ENCODE results near the gene ELK4.

ELK4 gene

GRCh38 chr1:205664399-205665017 is 32.7 kb upstream of the ELK4 start:
- peak; percentile 83 for ATAC-seq (ENCODE audit: low read depth)
- peak overlapping the region; percentile 7 for H3K27ac ChIP-seq (ENCODE audit: poor library complexity, severe bottlenecking)
- TF ChIP-seq, protein P1, sequence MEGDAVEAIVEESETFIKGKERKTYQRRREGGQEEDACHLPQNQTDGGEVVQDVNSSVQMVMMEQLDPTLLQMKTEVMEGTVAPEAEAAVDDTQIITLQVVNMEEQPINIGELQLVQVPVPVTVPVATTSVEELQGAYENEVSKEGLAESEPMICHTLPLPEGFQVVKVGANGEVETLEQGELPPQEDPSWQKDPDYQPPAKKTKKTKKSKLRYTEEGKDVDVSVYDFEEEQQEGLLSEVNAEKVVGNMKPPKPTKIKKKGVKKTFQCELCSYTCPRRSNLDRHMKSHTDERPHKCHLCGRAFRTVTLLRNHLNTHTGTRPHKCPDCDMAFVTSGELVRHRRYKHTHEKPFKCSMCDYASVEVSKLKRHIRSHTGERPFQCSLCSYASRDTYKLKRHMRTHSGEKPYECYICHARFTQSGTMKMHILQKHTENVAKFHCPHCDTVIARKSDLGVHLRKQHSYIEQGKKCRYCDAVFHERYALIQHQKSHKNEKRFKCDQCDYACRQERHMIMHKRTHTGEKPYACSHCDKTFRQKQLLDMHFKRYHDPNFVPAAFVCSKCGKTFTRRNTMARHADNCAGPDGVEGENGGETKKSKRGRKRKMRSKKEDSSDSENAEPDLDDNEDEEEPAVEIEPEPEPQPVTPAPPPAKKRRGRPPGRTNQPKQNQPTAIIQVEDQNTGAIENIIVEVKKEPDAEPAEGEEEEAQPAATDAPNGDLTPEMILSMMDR (IDR thresholded peaks at IDR 0.05; ENCODE audit: poor library complexity, severe bottlenecking), result no peak
- H3K4me3 ChIP-seq (ENCODE audit: severe bottlenecking), result no peak overlapping the region
- no peaks in the 10 kb centered on the region for H3K9me3 ChIP-seq (ENCODE audit: severe bottlenecking)
- H3K4me1 ChIP-seq (ENCODE audit: insufficient read depth, poor library complexity, severe bottlenecking), result peaks cover 29% of the 10 kb centered on the region
- DNase-seq (ENCODE audit: low spot score), result no peak
- no peaks in the 10 kb centered on the region for H3K36me3 ChIP-seq (ENCODE audit: low read depth)
- H3K27me3 ChIP-seq (ENCODE audit: insufficient read depth, poor library complexity, severe bottlenecking), result no peaks in the 10 kb centered on the region

- Histone ChIP-seq H3K4me1 (ENCODE audit: insufficient read depth, poor library complexity, severe bottlenecking) (peaks cover 25% of the 10 kb centered on the region), H3K36me3 (ENCODE audit: low read depth) (no peaks in the 10 kb centered on the region), H3K27ac (ENCODE audit: poor library complexity, severe bottlenecking) (peak overlapping the region; percentile 7), H3K9me3 (ENCODE audit: severe bottlenecking) (no peaks in the 10 kb centered on the region), H3K27me3 (ENCODE audit: insufficient read depth, poor library complexity, severe bottlenecking) (no peaks in the 10 kb centered on the region), H3K4me3 (ENCODE audit: severe bottlenecking) (no peak overlapping the region)
- no peak for ATAC-seq (ENCODE audit: low read depth)
- TF ChIP-seq, protein P1 (IDR thresholded peaks at IDR 0.05; ENCODE audit: poor library complexity, severe bottlenecking), result no peak
- no peak for DNase-seq (ENCODE audit: low spot score)
Observed at GRCh38 chr1:205663286-205663936, 31.6 kb upstream of the ELK4 start.

DNA sequence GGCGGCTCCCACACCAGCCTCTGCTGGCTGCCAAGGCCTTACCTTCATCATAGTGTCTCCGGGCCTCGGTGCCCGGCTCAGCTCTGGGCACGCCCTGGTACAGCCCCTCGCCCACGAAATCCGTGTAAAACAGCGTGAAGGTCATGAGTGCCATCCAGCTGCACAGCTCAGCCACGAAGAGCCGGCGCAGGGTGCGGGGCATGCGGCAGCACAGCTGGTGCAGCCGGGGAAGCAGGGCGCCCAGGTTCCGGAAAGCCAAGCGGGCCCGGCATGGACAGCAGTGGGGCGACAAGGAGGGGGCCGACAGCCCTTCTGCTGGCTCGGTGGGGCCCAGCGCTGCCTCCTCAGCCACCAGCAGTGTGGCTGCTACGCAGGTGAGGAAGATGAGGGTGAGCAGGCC is 31.0 kb upstream of the ELK4 start:
- TF ChIP-seq, protein P1 (IDR thresholded peaks at IDR 0.05; ENCODE audit: poor library complexity, severe bottlenecking), result no peak
- no peak overlapping the region for H3K4me3 ChIP-seq (ENCODE audit: severe bottlenecking)
- no peak overlapping the region for H3K27ac ChIP-seq (ENCODE audit: poor library complexity, severe bottlenecking)
- ATAC-seq (ENCODE audit: low read depth) (no peak), DNase-seq (ENCODE audit: low spot score) (no peak)
- H3K4me1 ChIP-seq (ENCODE audit: insufficient read depth, poor library complexity, severe bottlenecking), result peaks cover 21% of the 10 kb centered on the region
- no peaks in the 10 kb centered on the region for H3K27me3 ChIP-seq (ENCODE audit: insufficient read depth, poor library complexity, severe bottlenecking)
- H3K9me3 ChIP-seq (ENCODE audit: severe bottlenecking), result no peaks in the 10 kb centered on the region
- no peaks in the 10 kb centered on the region for H3K36me3 ChIP-seq (ENCODE audit: low read depth)

GRCh38 chr1:205662135-205662738 is 30.4 kb upstream of the ELK4 start:
- ATAC-seq (ENCODE audit: low read depth) (no peak), DNase-seq (ENCODE audit: low spot score) (no peak)
- H3K9me3 ChIP-seq (ENCODE audit: severe bottlenecking), result no peaks in the 10 kb centered on the region
- H3K4me1 ChIP-seq (ENCODE audit: insufficient read depth, poor library complexity, severe bottlenecking), result peaks cover 21% of the 10 kb centered on the region
- H3K27me3 ChIP-seq (ENCODE audit: insufficient read depth, poor library complexity, severe bottlenecking), result no peaks in the 10 kb centered on the region
- H3K4me3 ChIP-seq (ENCODE audit: severe bottlenecking), result no peak overlapping the region
- no peaks in the 10 kb centered on the region for H3K36me3 ChIP-seq (ENCODE audit: low read depth)
- TF ChIP-seq, protein P1 (IDR thresholded peaks at IDR 0.05; ENCODE audit: poor library complexity, severe bottlenecking), result no peak
- no peak overlapping the region for H3K27ac ChIP-seq (ENCODE audit: poor library complexity, severe bottlenecking)

All from RWPE2 (cell line).